GM23338 (cell line): ENCODE results near the gene SMIM43. TPM values are rescaled to one million over a fixed set of nuclear protein-coding genes. Genes with fewer than 3 reads are reported as not detected.

Experiments
- ATAC-seq: fragments of 200-7000 bp; cut with Tn5 transposase; 3 replicates; pipeline ENCODE4 v1.9.1; 2020
- DNase-seq: peaks from one replicate; pipeline ENCODE4 v3.0.0-alpha.2; 2015; ENCODE audit warnings: low spot score
- H2AFZ ChIP-seq: fragments of 200-600 bp; sonication (generic); 2 replicates; pipeline ENCODE4 v1.8.0; 2016; ENCODE audit warnings: antibody characterized with exemption, mild to moderate bottlenecking, moderate library complexity
- H3F3A ChIP-seq: fragments of 200-600 bp; sonication (generic); replicated peaks from 2 replicates; pipeline ENCODE4 v1.8.0; 2017; ENCODE audit warnings: antibody characterized with exemption, mixed run types, low read depth
- H3K27ac ChIP-seq: fragments of 200-600 bp; sonication (generic); 2 replicates; pipeline ENCODE4 v1.6.1; 2016; ENCODE audit warnings: low read depth
- H3K27me3 ChIP-seq: fragments of 200-600 bp; sonication (generic); 2 replicates; pipeline ENCODE4 v1.8.0; 2016; ENCODE audit warnings: mild to moderate bottlenecking, mixed run types, moderate library complexity; ENCODE audit not compliant: insufficient read depth
- H3K36me3 ChIP-seq: fragments of 200-600 bp; sonication (generic); 2 replicates; pipeline ENCODE4 v1.8.0; 2016; ENCODE audit warnings: mild to moderate bottlenecking; ENCODE audit not compliant: insufficient read depth
- H3K4me1 ChIP-seq: fragments of 200-600 bp; sonication (generic); 2 replicates; pipeline ENCODE4 v1.8.0; 2016; ENCODE audit warnings: mild to moderate bottlenecking, moderate library complexity; ENCODE audit not compliant: insufficient read depth
- H3K4me2 ChIP-seq: fragments of 200-600 bp; sonication (generic); 2 replicates; pipeline ENCODE4 v1.7.1; 2017; ENCODE audit warnings: mixed run types
- H3K4me3 ChIP-seq: fragments of 200-600 bp; sonication (generic); 2 replicates; pipeline ENCODE4 v1.6.1; 2016; ENCODE audit warnings: mixed run types
- H3K79me2 ChIP-seq: fragments of 200-600 bp; sonication (generic); replicated peaks from 2 replicates; pipeline ENCODE4 v1.8.0; 2017; ENCODE audit warnings: mild to moderate bottlenecking; ENCODE audit not compliant: insufficient read depth
- H3K9me2 ChIP-seq: fragments of 200-600 bp; sonication (generic); 2 replicates; pipeline ENCODE4 v1.8.0; 2017; ENCODE audit not compliant: insufficient read depth
- H4K20me1 ChIP-seq: fragments of 200-600 bp; sonication (generic); replicated peaks from 2 replicates; pipeline ENCODE4 v1.8.0; 2017; ENCODE audit warnings: mild to moderate bottlenecking; ENCODE audit not compliant: insufficient read depth
- H3K27ac Mint-ChIP-seq: 2 replicates; pipeline ENCODE4 v1.8.0; 2020; ENCODE audit warnings: inconsistent platforms, mild to moderate bottlenecking, moderate library complexity, mixed read lengths
- H3K27me3 Mint-ChIP-seq: 3 replicates; pipeline ENCODE4 v1.8.0; 2022; ENCODE audit warnings: low read depth, mild to moderate bottlenecking, moderate library complexity, mixed read lengths, inconsistent platforms; ENCODE audit not compliant: insufficient read depth, poor library complexity
- H3K36me3 Mint-ChIP-seq: 3 replicates; pipeline ENCODE4 v1.8.0; 2021; ENCODE audit warnings: low read depth, mild to moderate bottlenecking, inconsistent platforms, moderate library complexity, mixed read lengths
- H3K4me1 Mint-ChIP-seq: 3 replicates; pipeline ENCODE4 v1.8.0; 2020; ENCODE audit warnings: mild to moderate bottlenecking, inconsistent platforms, mixed read lengths
- H3K4me3 Mint-ChIP-seq: 3 replicates; pipeline ENCODE4 v1.8.0; 2021; ENCODE audit warnings: moderate library complexity, mild to moderate bottlenecking, inconsistent platforms, mixed read lengths
- H3K9me3 Mint-ChIP-seq: 3 replicates; pipeline ENCODE4 v1.8.0; 2020; ENCODE audit warnings: moderate library complexity, mild to moderate bottlenecking, inconsistent platforms, mixed read lengths
- CREB1 ChIP-seq: fragments of 250-450 bp; sonication (Bioruptor Pico); IDR thresholded peaks from 2 replicates; pipeline ENCODE4 v1.5.0; 2020; ENCODE audit warnings: low read depth, mild to moderate bottlenecking, moderate library complexity
- CTCF ChIP-seq, 2 experiments: fragments of 200-600 bp in 1 of 2; sonication (generic) in 1 of 2; conservative IDR thresholded peaks; 2 replicates each; pipeline versions ENCODE4 v1.5.1 to v1.6.1; 2016 to 2017; ENCODE audit warnings: antibody characterized with exemption in 2 of 2, low read depth in 2 of 2, mild to moderate bottlenecking in 2 of 2, moderate library complexity in 1 of 2
- EZH2 ChIP-seq: fragments of 200-600 bp; sonication (generic); IDR thresholded peaks from one replicate; pipeline ENCODE4 v1.8.0; 2017; ENCODE audit warnings: antibody characterized with exemption, mild to moderate bottlenecking, low read depth; ENCODE audit not compliant: unreplicated experiment
- EZH2phosphoT487 ChIP-seq: fragments of 200-600 bp; sonication (generic); IDR thresholded peaks from one replicate; pipeline ENCODE4 v1.8.1; 2018; ENCODE audit warnings: antibody characterized with exemption; ENCODE audit not compliant: unreplicated experiment
- JUNB ChIP-seq: IDR thresholded peaks from one replicate; pipeline ENCODE4 v1.6.1; 2016; ENCODE audit warnings: antibody characterized with exemption; ENCODE audit not compliant: unreplicated experiment
- NANOG ChIP-seq: IDR thresholded peaks from 2 replicates; pipeline ENCODE4 v1.6.1; 2016; ENCODE audit warnings: antibody characterized with exemption, borderline replicate concordance
- POLR2AphosphoS5 ChIP-seq: IDR thresholded peaks from 2 replicates; pipeline ENCODE4 v1.6.1; 2016; ENCODE audit warnings: antibody characterized with exemption, low read depth
- REST ChIP-seq: IDR thresholded peaks from one replicate; pipeline ENCODE4 v1.6.1; 2018; ENCODE audit warnings: antibody characterized with exemption; ENCODE audit not compliant: unreplicated experiment
- STAT1 ChIP-seq: IDR thresholded peaks from one replicate; pipeline ENCODE4 v1.6.1; 2016; ENCODE audit warnings: antibody characterized with exemption; ENCODE audit not compliant: unreplicated experiment
- ZNF114 ChIP-seq: fragments of 250-450 bp; sonication (Bioruptor Pico); IDR thresholded peaks from 2 replicates; pipeline ENCODE4 v1.5.0; 2020; ENCODE audit warnings: mild to moderate bottlenecking, moderate library complexity
- ZNF331 ChIP-seq: fragments of 250-450 bp; sonication (Bioruptor Pico); IDR thresholded peaks from 2 replicates; pipeline ENCODE4 v1.5.0; 2020; ENCODE audit warnings: low read depth, mild to moderate bottlenecking, moderate library complexity
- polyA plus RNA-seq: library from polyadenylated mRNA; unstranded; fragments of >200 nt; fragmentation: Nextera tagmentation; extraction: Ambion mirVana; gene quantifications from 2 replicates; pipeline ENCODE4 v1.2.1, GENCODE V29; 2016
- total RNA-seq: library from RNA; depleted of rRNA; stranded (reverse); fragments of >200 nt; shearing (Covaris generic); gene quantifications from 2 replicates; pipeline ENCODE4 v1.2.3, GENCODE V29; 2014
- TF ChIP-seq, protein P1 (sequence below): IDR thresholded peaks from 2 replicates; pipeline ENCODE4 v1.6.1; 2016; ENCODE audit warnings: antibody characterized with exemption

SMIM43 gene
- total and polyA plus RNA-seq, 2 experiments from 2014 or later = 0.26 to 0.56 TPM

DNA sequence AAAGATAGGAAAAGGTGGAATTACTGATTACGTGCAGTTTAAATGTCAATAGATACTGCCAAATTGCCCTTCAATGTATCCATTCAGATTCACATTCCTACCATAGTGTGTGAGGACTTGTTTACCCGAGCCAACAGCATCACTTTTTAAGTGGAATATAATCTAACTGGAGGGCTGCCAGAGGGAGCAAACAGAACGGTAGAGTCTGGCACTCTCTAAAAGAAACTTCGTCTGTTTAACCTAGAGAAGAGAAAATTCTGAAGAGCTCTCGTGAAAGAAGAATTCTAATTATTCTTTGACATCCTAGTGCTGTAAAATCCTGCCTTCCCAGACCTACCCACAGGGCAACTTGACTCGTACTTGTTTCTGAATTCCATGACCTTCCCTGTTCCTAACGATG lies 23.2 kb downstream of the SMIM43 start (continued):
- TF ChIP-seq REST (no peak), JUNB (no peak), NANOG (no peak), ZNF331 (CRISPR knock-in tag) (no peak), ZNF114 (CRISPR knock-in tag) (no peak), EZH2phosphoT487 (no peak), CTCF (conservative IDR thresholded peaks at IDR 0.05; ENCODE audit: low read depth in 2 of 2) (no peak), EZH2 (no peak), POLR2AphosphoS5 (no peak), STAT1 (no peak)

DNA sequence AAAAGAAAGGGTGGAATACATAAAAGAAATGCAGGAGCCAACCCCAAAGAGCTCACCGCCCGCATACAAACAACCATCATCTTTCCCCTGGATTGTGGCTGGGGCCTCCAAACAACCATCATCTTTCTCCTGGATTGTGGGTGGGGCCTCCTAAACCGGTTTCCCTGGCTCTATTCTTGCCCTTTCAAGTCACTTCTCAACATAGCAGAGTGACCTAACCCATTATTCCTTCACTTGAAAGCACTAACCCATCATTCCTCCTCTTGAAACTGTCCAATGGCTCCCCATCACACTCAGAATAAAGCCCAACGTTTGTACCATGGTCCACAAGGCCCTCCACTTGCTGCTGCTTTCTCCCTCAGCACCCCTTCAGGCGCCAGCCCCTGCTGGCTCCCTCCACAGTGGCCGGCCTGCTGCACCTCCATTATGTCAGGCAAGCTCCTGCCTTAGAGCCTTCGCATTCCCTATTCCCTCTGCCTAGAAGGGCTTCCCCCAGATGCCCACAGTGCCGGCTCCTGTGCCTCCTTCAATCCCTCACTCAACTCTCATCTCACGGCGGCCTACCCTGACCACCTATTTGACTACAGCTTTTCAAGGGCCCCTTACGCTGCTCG lies 24.1 kb downstream of the SMIM43 start:
- Mint-ChIP-seq H3K4me3 (no peak overlapping the region; the same call in 2 of the 3 replicates), H3K9me3 (no peaks in the 10 kb centered on the region; the same call in 2 of the 3 replicates), H3K27ac (no peak overlapping the region), H3K36me3 (no peaks in the 10 kb centered on the region), H3K4me1 (peaks cover 21% of the 10 kb centered on the region), H3K27me3 (peaks cover 10% of the 10 kb centered on the region)
- Histone ChIP-seq H3F3A (no peaks in the 10 kb centered on the region), H3K4me1 (peaks cover 16% of the 10 kb centered on the region), H3K4me3 (no peak overlapping the region), H2AFZ (no peak overlapping the region), H3K36me3 (no peaks in the 10 kb centered on the region), H3K79me2 (no peaks in the 10 kb centered on the region), H4K20me1 (no peaks in the 10 kb centered on the region), H3K4me2 (peak overlapping the region; percentile 23), H3K27ac (no peak overlapping the region), H3K27me3 (peaks cover 31% of the 10 kb centered on the region; the same call in 1 of the 2 replicates), H3K9me2 (no peaks in the 10 kb centered on the region)
- DNase-seq = peak; percentile 67
- peak; percentile 93 for ATAC-seq
- no peak for TF ChIP-seq NANOG
- TF ChIP-seq STAT1 = no peak
- TF ChIP-seq, protein P1, sequence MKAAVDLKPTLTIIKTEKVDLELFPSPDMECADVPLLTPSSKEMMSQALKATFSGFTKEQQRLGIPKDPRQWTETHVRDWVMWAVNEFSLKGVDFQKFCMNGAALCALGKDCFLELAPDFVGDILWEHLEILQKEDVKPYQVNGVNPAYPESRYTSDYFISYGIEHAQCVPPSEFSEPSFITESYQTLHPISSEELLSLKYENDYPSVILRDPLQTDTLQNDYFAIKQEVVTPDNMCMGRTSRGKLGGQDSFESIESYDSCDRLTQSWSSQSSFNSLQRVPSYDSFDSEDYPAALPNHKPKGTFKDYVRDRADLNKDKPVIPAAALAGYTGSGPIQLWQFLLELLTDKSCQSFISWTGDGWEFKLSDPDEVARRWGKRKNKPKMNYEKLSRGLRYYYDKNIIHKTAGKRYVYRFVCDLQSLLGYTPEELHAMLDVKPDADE = no peak
- TF ChIP-seq ZNF331 (CRISPR knock-in tag) = no peak
- TF ChIP-seq CREB1 = no peak
- TF ChIP-seq POLR2AphosphoS5 = no peak
- TF ChIP-seq REST = no peak
- no peak for TF ChIP-seq CTCF (conservative IDR thresholded peaks at IDR 0.05; ENCODE audit: low read depth in 2 of 2)
- TF ChIP-seq ZNF114 (CRISPR knock-in tag) = no peak
- TF ChIP-seq JUNB = no peak
- no peak for TF ChIP-seq EZH2
